ENCODE results near the gene STAB2.

STAB2 gene

GRCh38 chr12:103772367-103773108 is 185.5 kb downstream of the STAB2 start:
- no peak overlapping the region for H3K9ac ChIP-seq (ENCODE audit: low read depth, low read length)
- no peak overlapping the region for H3K4me2 ChIP-seq (ENCODE audit: low read length)
- H3K4me3 ChIP-seq (ENCODE audit: low read length): no peak overlapping the region
- no peaks in the 10 kb centered on the region for H3K27me3 ChIP-seq (ENCODE audit: control insufficient read depth, insufficient read depth, low read length)
- H3K9me3 ChIP-seq (replicated peaks; ENCODE audit: low read length): no peaks in the 10 kb centered on the region
- H3K4me1 ChIP-seq (ENCODE audit: control insufficient read depth, insufficient read depth, low read length): no peaks in the 10 kb centered on the region
- H3K36me3 ChIP-seq (ENCODE audit: insufficient read depth, low read length): peaks cover 34% of the 10 kb centered on the region

GRCh38 chr12:103773109-103773910 is 186.2 kb downstream of the STAB2 start:
- Histone ChIP-seq H3K9ac (ENCODE audit: low read depth, low read length) (no peak overlapping the region), H3K27me3 (ENCODE audit: control insufficient read depth, insufficient read depth, low read length) (no peaks in the 10 kb centered on the region), H3K4me1 (ENCODE audit: control insufficient read depth, insufficient read depth, low read length) (no peaks in the 10 kb centered on the region), H3K9me3 (replicated peaks; ENCODE audit: low read length) (no peaks in the 10 kb centered on the region), H3K4me3 (ENCODE audit: low read length) (no peak overlapping the region), H3K36me3 (ENCODE audit: insufficient read depth, low read length) (peaks cover 38% of the 10 kb centered on the region), H3K4me2 (ENCODE audit: low read length) (no peak overlapping the region)

DNA sequence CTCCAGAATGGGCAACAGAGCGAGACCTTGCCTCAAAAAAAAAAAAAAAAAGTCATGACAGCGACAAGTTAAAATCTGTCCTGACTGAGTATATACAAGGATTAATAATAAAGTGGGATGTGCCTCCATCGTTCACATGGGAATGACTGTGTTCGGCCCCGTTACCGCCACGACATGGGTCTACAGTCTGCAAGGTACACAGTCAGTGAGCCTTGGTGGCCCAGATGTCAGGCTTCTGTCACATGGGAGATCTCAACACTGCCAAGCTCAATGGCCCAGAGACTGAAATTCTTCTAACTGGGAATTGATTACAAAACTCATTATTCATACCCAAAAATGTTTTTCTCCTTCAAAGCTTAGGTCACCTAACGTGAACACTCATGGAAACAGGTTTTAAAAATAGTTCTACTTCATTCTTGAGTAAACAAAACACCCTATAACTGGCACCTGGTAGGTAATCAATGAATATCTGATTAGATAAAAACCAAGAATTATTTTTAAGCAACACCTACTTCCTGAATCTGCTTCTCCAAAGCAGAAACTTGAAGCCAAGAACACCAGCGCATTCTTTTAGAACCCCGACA is 188.0 kb downstream of the STAB2 start:
- Histone ChIP-seq H3K27me3 (ENCODE audit: control insufficient read depth, insufficient read depth, low read length) (no peaks in the 10 kb centered on the region), H3K9me3 (replicated peaks; ENCODE audit: low read length) (no peaks in the 10 kb centered on the region), H3K36me3 (ENCODE audit: insufficient read depth, low read length) (peaks cover 38% of the 10 kb centered on the region), H3K9ac (ENCODE audit: low read depth, low read length) (no peak overlapping the region), H3K4me3 (ENCODE audit: low read length) (no peak overlapping the region), H3K4me2 (ENCODE audit: low read length) (no peak overlapping the region), H3K4me1 (ENCODE audit: control insufficient read depth, insufficient read depth, low read length) (peaks cover 8% of the 10 kb centered on the region)

DNA sequence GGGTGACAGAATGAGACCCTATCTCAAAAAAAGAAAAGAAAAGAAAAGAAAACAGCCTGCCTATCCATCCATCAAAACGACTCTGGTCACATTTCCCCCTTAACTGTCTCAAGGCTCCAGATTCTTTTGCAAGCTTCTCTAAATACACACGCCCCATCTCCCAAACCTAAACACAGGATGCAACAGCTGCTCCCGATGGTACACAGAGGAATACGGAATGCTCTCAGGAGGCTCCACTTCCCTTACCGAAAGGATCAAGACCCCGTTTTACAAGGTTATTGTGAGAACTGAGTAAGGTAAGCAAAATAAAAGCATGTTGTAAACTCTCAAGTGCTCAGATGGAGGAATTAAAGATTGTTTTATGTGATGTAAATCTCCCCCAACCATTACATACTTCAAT is 191.7 kb downstream of the STAB2 start:
- Histone ChIP-seq H3K36me3 (ENCODE audit: insufficient read depth, low read length) (peaks cover 45% of the 10 kb centered on the region), H3K9me3 (replicated peaks; ENCODE audit: low read length) (no peaks in the 10 kb centered on the region), H3K4me3 (ENCODE audit: low read length) (no peak overlapping the region), H3K9ac (ENCODE audit: low read depth, low read length) (no peak overlapping the region), H3K27me3 (ENCODE audit: control insufficient read depth, insufficient read depth, low read length) (no peaks in the 10 kb centered on the region), H3K4me2 (ENCODE audit: low read length) (no peak overlapping the region), H3K4me1 (ENCODE audit: control insufficient read depth, insufficient read depth, low read length) (peaks cover 8% of the 10 kb centered on the region)

GRCh38 chr12:103779410-103780092 is 192.5 kb downstream of the STAB2 start:
- no peak overlapping the region for H3K9ac ChIP-seq (ENCODE audit: low read depth, low read length)
- H3K9me3 ChIP-seq (replicated peaks; ENCODE audit: low read length): no peaks in the 10 kb centered on the region
- H3K4me1 ChIP-seq (ENCODE audit: control insufficient read depth, insufficient read depth, low read length): peaks cover 8% of the 10 kb centered on the region
- H3K4me2 ChIP-seq (ENCODE audit: low read length): no peak overlapping the region
- H3K36me3 ChIP-seq (ENCODE audit: insufficient read depth, low read length): peaks cover 53% of the 10 kb centered on the region
- H3K27me3 ChIP-seq (ENCODE audit: control insufficient read depth, insufficient read depth, low read length): no peaks in the 10 kb centered on the region
- H3K4me3 ChIP-seq (ENCODE audit: low read length): no peak overlapping the region

DNA sequence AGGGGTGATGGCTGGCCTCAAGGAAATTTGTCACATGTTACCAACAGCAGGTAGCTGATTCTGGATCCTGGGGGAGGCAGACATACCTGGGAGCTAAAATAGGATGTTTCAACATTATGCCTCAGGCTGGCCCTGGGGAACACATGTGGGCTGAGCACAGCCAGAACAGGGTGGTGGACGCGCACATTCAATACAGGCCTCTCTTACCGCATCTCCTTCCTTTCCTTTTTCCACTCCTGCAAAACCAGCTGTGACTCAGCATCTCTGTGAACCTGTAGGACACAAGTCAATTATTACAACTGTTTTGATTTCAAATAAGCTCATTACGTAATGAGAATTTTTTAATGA is 193.0 kb downstream of the STAB2 start:
- Histone ChIP-seq H3K9me3 (replicated peaks; ENCODE audit: low read length) (no peaks in the 10 kb centered on the region), H3K4me2 (ENCODE audit: low read length) (no peak overlapping the region), H3K4me3 (ENCODE audit: low read length) (no peak overlapping the region), H3K4me1 (ENCODE audit: control insufficient read depth, insufficient read depth, low read length) (peaks cover 8% of the 10 kb centered on the region), H3K27me3 (ENCODE audit: control insufficient read depth, insufficient read depth, low read length) (no peaks in the 10 kb centered on the region), H3K9ac (ENCODE audit: low read depth, low read length) (no peak overlapping the region), H3K36me3 (ENCODE audit: insufficient read depth, low read length) (peaks cover 58% of the 10 kb centered on the region)

- Histone ChIP-seq H3K36me3 (ENCODE audit: insufficient read depth, low read length) (peaks cover 57% of the 10 kb centered on the region), H3K4me2 (ENCODE audit: low read length) (no peak overlapping the region)
These were observed 193.9 kb downstream of the STAB2 start for GRCh38 chr12:103780992-103781391.

DNA sequence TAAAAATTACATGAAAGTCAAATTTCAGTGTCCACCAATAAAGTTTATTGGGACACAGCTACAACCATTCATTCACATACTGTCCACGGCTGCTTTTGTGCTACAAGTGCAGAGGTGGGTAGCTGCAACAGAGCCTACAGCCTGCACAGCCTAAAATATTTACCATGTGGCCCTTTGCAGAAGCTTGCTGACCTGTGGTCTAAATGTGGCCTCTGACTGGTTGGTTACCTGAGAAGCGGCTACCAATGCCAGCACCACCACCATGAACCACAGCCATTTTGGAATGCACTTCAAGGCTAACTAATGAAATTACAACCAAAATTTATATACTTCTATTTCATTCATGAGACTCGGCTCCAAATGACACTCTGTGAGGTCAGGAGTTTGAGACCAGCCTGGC is 195.3 kb downstream of the STAB2 start:
- Histone ChIP-seq H3K4me2 (ENCODE audit: low read length) (no peak overlapping the region), H3K9ac (ENCODE audit: low read depth, low read length) (no peak overlapping the region), H3K4me3 (ENCODE audit: low read length) (no peak overlapping the region), H3K4me1 (ENCODE audit: control insufficient read depth, insufficient read depth, low read length) (peaks cover 8% of the 10 kb centered on the region), H3K9me3 (replicated peaks; ENCODE audit: low read length) (no peaks in the 10 kb centered on the region), H3K36me3 (ENCODE audit: insufficient read depth, low read length) (peaks cover 48% of the 10 kb centered on the region), H3K27me3 (ENCODE audit: control insufficient read depth, insufficient read depth, low read length) (no peaks in the 10 kb centered on the region)

More at GRCh38 chr12:103780992-103781391, 193.9 kb downstream of the STAB2 start:
- Histone ChIP-seq H3K27me3 (ENCODE audit: control insufficient read depth, insufficient read depth, low read length) (no peaks in the 10 kb centered on the region), H3K4me1 (ENCODE audit: control insufficient read depth, insufficient read depth, low read length) (peaks cover 8% of the 10 kb centered on the region), H3K9me3 (replicated peaks; ENCODE audit: low read length) (no peaks in the 10 kb centered on the region), H3K9ac (ENCODE audit: low read depth, low read length) (no peak overlapping the region), H3K4me3 (ENCODE audit: low read length) (no peak overlapping the region)

DNA sequence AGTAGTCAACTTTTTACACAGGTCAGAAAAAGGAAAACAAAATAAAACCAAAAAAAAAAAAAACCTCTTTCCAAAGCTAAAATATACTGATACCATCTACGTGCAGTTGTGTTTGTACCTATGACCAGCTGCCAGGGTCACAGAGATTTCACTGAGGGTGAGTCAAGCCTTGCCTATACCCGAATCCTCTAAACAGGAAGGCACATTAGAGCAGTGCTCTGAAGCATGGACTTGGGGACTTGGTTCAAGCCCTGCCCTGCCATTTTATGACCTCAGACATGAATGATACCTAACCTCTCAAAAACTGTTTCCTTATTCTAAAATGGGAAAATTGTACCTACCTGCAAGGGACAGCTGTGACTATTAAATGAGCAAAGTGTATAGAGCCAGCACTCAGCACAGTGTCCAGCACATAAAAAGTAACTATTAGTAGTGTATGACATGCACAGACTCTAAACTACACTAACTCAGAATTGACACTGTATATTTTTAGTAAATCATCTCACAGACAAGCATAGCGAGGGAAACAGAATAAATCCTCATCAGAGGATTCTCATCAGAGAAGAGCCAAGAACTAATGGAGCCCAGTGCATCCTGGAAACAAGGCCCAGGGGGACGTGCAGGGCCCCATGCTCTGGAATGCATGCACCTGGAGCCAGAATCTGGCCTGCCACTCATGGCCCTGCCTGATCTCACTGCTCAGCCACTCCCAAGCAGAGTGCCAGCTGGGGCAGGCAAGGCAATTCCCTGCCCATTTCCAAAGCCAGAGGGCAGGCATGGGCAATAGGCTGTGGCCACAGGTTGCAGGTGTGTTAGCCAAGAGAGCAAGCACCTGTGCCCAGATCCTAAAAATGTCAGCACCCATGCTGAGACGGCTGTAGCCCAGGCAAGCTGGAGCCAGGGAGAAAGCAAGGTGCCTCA is 196.9 kb downstream of the STAB2 start:
- H3K9ac ChIP-seq (ENCODE audit: low read depth, low read length): no peak overlapping the region
- H3K4me1 ChIP-seq (ENCODE audit: control insufficient read depth, insufficient read depth, low read length): peaks cover 8% of the 10 kb centered on the region
- no peak overlapping the region for H3K4me3 ChIP-seq (ENCODE audit: low read length)
- no peaks in the 10 kb centered on the region for H3K9me3 ChIP-seq (replicated peaks; ENCODE audit: low read length)
- peaks cover 43% of the 10 kb centered on the region for H3K36me3 ChIP-seq (ENCODE audit: insufficient read depth, low read length)
- no peaks in the 10 kb centered on the region for H3K27me3 ChIP-seq (ENCODE audit: control insufficient read depth, insufficient read depth, low read length)
- H3K4me2 ChIP-seq (ENCODE audit: low read length): no peak overlapping the region

DNA sequence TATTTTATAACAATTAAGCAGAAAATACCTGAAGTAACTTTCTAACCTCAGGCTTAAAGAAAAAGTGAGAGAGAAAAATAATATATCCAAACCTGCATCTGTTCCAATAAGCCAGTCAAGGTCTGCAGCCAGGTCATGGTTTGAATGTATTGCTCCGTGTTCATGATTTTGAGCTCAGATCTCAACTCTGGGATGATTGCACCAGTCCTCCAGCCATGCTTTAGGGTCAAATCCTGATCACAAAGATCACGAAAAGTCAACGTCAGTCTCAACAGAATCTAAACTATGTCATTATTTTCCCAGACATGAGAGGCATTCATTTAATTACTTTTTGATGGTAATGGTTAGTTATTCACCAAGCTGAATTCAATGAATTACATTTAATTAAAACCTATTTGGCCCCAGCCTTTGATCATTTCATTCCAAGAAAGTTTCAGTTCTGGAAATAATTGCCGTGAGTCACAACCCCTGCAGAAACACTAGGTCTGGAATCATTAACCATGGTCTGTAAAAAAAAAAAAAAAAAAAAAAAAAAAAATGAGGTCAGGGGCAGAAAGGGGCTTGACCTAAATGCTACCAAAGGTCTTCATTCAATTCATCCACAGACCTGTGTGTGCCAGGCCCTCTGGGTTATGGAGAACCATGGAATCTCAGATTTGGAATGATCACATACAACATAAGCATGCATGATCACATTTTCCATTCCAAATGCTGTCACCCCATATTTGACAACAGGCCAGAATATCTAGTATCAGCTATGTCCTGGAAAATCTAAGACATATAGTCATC is 198.4 kb downstream of the STAB2 start:
- Histone ChIP-seq H3K4me1 (ENCODE audit: control insufficient read depth, insufficient read depth, low read length) (no peaks in the 10 kb centered on the region), H3K36me3 (ENCODE audit: insufficient read depth, low read length) (peaks cover 32% of the 10 kb centered on the region), H3K4me3 (ENCODE audit: low read length) (no peak overlapping the region), H3K27me3 (ENCODE audit: control insufficient read depth, insufficient read depth, low read length) (no peaks in the 10 kb centered on the region), H3K9ac (ENCODE audit: low read depth, low read length) (no peak overlapping the region), H3K4me2 (ENCODE audit: low read length) (no peak overlapping the region), H3K9me3 (replicated peaks; ENCODE audit: low read length) (no peaks in the 10 kb centered on the region)

All from skeletal muscle satellite cell (primary cell).